AG09309 (cell line): ENCODE measurements around the gene PCAT7.
A peak's percentile ranks its signal among the peaks of the same experiment; 100 is the strongest.
"Not testable (repeated sequence)": the region's sequence is repeated elsewhere in the genome, so short reads cannot be mapped to it uniquely, and the experiment has no call there.

Experiments used
- DNase-seq: peaks from one replicate; pipeline ENCODE4 v3.0.0-alpha.2; 2010; ENCODE audit warnings: low read depth
- H3K4me3 ChIP-seq: 2 replicates; pipeline ENCODE4 v1.5.1; 2011; ENCODE audit warnings: mild to moderate bottlenecking, low read depth, low read length, moderate library complexity; ENCODE audit not compliant: control insufficient read depth
- TF ChIP-seq, protein P1 (sequence below): IDR thresholded peaks from 2 replicates; pipeline ENCODE4 v1.5.1; 2011; ENCODE audit warnings: mild to moderate bottlenecking, low read depth, low read length, inconsistent platforms; ENCODE audit not compliant: insufficient read depth, control insufficient read depth; ENCODE audit errors: missing control alignments

Gene PCAT7

DNA sequence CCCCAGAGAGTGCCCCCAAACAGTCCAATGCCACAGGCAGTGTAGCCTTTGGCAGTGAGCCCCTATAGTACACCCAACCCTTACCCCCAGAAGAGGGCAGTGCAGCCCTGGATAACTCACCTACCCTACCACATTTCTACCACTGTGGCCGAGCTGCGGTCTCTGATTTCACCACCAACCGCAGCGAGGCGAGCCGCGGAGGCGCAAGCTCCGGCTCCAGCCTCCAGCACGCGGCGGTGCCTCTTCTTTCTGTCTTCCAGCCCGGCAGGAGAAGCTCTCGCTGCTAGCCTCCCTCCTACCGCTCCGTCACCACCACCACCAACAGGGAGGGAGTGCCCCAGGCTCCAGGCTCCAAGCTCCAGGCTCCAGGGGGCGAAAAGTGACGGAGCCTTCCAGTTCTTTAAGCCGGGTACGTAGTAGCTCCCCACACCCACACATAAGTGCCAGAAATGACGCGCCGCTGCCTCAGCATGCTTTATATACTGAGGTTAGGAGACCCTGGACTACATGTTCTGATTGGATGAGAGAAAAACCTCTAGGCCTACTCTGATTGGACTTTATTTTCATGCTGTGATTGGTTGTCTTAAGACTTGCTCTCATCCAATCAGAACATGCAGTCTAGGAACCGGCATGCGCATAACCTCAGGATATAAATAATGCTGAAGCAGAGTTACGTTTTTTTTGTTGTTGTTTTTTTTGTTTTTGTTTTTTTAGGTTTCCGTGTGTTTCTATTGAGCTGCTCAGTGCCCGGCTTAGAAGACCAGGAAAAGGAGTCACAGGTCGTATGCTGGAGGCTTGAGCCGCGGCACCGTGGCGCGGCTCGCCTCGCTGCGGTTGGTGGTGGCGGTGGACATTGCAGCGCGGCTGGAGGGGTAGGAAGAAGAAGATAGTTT, at the start of gene PCAT7:
PCAT7 (plus strand) TSS at position 645 of the 893 bp plus-strand sequence.
- H3K4me3 ChIP-seq = no peak within 1 kb of the TSS
- no peak for DNase-seq

DNA sequence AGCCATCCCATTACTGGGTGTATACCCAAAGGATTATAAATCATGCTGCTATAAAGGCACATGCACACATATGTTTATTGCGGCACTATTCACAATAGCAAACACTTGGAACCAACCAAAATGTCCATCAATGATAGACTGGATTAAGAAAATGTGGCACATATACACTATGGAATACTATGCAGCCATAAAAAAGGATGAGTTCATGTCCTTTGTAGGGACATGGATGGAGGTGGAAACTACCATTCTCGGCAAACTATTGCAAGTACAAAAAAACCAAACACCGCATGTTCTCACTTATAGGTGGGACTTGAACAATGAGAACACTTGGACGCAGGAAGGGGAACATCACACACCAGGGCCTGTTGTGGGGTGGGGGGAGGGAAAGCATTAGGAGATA, 48.5 kb upstream of the PCAT7 start:
- H3K4me3 ChIP-seq, DNase-seq: not testable (repeated sequence)

More for the DNA sequence above, at the start of gene PCAT7:
- TF ChIP-seq, protein P1, sequence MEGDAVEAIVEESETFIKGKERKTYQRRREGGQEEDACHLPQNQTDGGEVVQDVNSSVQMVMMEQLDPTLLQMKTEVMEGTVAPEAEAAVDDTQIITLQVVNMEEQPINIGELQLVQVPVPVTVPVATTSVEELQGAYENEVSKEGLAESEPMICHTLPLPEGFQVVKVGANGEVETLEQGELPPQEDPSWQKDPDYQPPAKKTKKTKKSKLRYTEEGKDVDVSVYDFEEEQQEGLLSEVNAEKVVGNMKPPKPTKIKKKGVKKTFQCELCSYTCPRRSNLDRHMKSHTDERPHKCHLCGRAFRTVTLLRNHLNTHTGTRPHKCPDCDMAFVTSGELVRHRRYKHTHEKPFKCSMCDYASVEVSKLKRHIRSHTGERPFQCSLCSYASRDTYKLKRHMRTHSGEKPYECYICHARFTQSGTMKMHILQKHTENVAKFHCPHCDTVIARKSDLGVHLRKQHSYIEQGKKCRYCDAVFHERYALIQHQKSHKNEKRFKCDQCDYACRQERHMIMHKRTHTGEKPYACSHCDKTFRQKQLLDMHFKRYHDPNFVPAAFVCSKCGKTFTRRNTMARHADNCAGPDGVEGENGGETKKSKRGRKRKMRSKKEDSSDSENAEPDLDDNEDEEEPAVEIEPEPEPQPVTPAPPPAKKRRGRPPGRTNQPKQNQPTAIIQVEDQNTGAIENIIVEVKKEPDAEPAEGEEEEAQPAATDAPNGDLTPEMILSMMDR = peak; percentile 44

DNA sequence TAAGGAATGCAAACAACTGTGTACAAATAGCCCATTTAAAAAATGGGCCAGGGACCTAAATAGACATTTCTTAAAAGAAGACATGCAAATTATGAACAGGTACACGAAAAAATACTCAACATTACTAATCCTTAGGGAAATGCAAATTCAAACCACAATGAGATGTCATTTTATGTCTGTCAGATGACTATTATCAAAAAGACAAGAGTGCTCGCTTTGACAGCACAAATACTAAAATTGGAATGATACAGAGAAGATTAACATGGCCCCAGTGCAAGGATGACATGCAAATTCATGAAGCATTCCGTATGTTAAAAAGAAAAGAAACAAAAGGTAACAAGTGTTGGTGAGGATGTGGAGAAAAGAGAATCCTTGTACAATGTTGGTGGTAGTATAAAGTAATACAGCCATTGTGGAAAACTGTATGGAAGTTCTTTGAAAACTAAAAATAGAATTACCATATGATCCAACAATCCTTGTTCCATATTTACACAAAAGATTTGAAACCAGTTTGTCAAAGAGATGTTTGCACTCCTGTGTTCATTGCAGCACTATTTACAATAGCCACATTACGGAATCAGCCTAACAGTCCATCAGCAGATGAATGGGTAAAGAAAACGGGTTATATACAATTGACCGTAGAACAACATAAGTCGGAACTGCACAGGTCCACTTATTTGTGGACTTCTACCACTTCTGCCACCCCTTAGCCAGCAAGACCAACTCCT, 47.2 kb upstream of the PCAT7 start:
- no peak for DNase-seq
- TF ChIP-seq, protein P1 = no peak
- H3K4me3 ChIP-seq = no peak overlapping the region

DNA sequence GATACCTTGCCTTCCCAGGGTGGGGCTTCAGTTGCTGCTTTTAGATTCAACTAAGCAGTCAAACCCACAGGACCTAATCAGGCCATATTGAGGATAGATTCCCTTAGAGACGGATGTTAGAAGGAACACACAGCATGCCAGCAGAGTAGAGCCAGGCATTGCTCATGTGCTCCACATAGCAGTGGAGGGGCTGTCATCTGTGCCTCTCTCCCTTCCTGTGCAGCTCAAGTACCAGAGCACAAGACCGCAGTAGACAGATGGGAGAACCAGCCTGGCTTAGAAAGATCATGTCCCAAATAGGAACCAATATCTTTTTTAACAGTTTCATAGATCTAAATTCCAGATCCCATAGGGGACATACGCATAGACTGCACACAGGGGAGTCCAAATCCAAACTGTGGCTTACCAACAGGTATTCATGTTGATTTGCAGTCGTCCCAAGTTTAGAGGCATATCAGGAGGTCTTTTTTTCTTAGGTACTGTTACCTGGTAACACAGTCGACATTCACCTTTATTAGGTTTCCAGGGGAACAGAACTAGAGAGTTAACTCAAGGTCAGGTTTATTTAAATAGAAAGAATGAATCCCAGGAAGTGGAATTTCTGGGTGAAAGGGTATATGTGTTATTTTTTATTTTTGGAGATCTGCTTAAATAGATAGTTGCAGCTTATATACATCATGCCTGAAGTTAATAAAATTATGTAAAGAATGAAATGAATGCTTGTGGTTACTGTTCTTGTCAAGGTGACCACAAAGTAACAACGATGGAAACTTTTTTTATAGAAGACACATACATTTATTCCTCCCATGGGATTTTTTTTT, 43.5 kb upstream of the PCAT7 start:
- DNase-seq = no peak
- H3K4me3 ChIP-seq = no peak overlapping the region
- TF ChIP-seq, protein P1 = no peak

DNA sequence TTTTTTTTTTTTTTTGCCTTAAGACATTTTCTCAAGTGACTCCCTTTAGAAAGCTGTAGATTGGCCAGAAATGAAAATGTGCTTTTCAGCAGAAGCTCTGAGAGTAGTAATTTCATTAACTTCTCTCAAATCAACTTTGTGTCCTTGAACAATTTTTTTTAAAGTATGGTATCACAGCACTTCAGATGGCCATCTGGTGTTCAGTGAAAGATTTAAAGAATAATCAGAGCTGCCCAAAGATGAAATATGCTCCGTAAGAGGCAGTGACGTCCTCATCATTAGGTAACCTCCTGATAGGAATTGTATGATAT, 43.0 kb upstream of the PCAT7 start:
- H3K4me3 ChIP-seq = no peak overlapping the region
- TF ChIP-seq, protein P1 = no peak
- no peak for DNase-seq

DNA sequence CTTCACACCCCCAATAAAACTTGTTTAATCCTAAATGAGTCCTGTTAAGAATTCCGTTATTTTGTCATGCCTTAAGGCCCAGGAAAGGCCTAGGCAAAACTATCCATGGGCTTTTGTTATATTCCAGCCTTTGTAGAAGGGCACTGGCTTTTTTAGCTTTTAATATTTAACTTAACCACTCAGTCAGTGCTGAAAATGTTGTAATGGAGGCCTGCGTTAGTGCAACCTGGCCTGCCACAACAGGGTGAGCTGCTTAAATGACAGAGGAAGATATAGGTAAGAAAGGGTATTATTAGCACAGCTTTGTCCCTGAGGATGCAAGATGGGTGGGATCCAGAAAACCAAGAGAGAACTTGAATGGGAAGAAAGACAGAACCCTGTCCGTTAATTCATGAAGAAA, 40.2 kb upstream of the PCAT7 start:
- H3K4me3 ChIP-seq = no peak overlapping the region
- TF ChIP-seq, protein P1 = no peak
- no peak for DNase-seq
